ENCODE measurements around the gene PADI2.

- no peak for TF ChIP-seq SP1 (IDR thresholded peaks at IDR 0.05)
- no peak for TF ChIP-seq CTCF (IDR thresholded peaks at IDR 0.05; ENCODE audit: low read depth, low read length, missing input control)
- no peak for TF ChIP-seq EGR1 (IDR thresholded peaks at IDR 0.05; ENCODE audit: low read depth in 2 of 2)
These were observed 71.3 kb downstream of the PADI2 start for GRCh38 chr1:17047924-17048323.

All from liver (tissue), 3 donors.